Stimulated activated CD4-positive, alpha-beta T cell treated with anti-CD3 and anti-CD28 coated beads, Interleukin-2, amount 100 ng/mL, for 24 hours (primary cell): ENCODE data around the gene PMM2.

Experiments
- DNase-seq, 2 donors: peaks; one replicate each; pipeline ENCODE4 v3.0.0-alpha.2; 2020

PMM2 gene

GRCh38 chr16:8853611-8854010 is 56.0 kb downstream of the PMM2 start:
- DNase-seq = no peak

- DNase-seq = no peak
Measured at GRCh38 chr16:8854298-8854948, 56.8 kb downstream of the PMM2 start.

GRCh38 chr16:8855051-8855786 is 57.6 kb downstream of the PMM2 start:
- DNase-seq = no peak

- no peak for DNase-seq
Measured at GRCh38 chr16:8855972-8856371, 58.3 kb downstream of the PMM2 start.

- no peak for DNase-seq
Measured at GRCh38 chr16:8858994-8859912, 61.6 kb downstream of the PMM2 start.

- no peak for DNase-seq
Measured at GRCh38 chr16:8859913-8860881, 62.6 kb downstream of the PMM2 start.

- DNase-seq = no peak
Measured at GRCh38 chr16:8861563-8862308, 64.1 kb downstream of the PMM2 start.

GRCh38 chr16:8862309-8863130 is 64.9 kb downstream of the PMM2 start:
- no peak for DNase-seq

- no peak for DNase-seq
Measured at GRCh38 chr16:8863594-8864424, 66.2 kb downstream of the PMM2 start.

- DNase-seq = no peak
Measured at GRCh38 chr16:8864480-8865110, 67.0 kb downstream of the PMM2 start.

GRCh38 chr16:8865145-8865882 is 67.7 kb downstream of the PMM2 start:
- DNase-seq = no peak

- DNase-seq = no peak
Measured at GRCh38 chr16:8866118-8866883, 68.7 kb downstream of the PMM2 start.

GRCh38 chr16:8866884-8867215 is 69.2 kb downstream of the PMM2 start:
- DNase-seq = no peak

- peak in 1 of 2 donors; percentile 40 for DNase-seq
Measured at GRCh38 chr16:8867216-8867931, 69.7 kb downstream of the PMM2 start.

- peak; percentile 32 to 64 for DNase-seq
Measured at GRCh38 chr16:8867932-8868415, 70.3 kb downstream of the PMM2 start.

GRCh38 chr16:8868416-8869211 is 71.0 kb downstream of the PMM2 start, which contains the start of gene CARHSP1:
TSS of gene CARHSP1 (minus strand) at chr16:8869006. CDS start at chr16:8859328, 9,678 bp downstream.
- DNase-seq = peak; percentile 85 to 86
